Islet precursor cell (in vitro differentiated cells): ENCODE measurements around the gene JAZF1.
"Not testable (repeated sequence)": the region's sequence is repeated elsewhere in the genome, so short reads cannot be mapped to it uniquely, and the experiment has no call there.

Experiments used
- DNase-seq: peaks from one replicate; pipeline ENCODE4 v3.0.0-alpha.2; 2018

Gene JAZF1

DNA sequence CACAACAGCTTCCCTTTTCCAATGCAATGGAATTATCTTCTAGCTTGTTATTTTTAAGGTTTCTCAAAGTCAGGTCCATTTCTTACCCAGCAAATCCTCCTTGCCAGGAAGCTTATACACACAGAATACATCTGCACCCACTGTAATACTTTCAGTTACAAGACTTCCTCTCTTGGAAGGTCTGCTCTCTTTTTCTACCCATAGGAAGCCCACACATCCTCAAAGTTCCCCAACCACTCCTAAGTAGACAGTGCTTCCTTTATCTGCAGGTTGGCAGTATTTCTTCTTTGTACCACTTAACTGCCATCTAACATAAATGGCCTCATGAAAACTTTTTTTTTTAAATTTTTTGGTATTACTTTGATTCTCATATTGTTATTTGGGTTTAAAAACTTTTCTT is 285.0 kb downstream of the JAZF1 start:
- DNase-seq, result no peak

DNA sequence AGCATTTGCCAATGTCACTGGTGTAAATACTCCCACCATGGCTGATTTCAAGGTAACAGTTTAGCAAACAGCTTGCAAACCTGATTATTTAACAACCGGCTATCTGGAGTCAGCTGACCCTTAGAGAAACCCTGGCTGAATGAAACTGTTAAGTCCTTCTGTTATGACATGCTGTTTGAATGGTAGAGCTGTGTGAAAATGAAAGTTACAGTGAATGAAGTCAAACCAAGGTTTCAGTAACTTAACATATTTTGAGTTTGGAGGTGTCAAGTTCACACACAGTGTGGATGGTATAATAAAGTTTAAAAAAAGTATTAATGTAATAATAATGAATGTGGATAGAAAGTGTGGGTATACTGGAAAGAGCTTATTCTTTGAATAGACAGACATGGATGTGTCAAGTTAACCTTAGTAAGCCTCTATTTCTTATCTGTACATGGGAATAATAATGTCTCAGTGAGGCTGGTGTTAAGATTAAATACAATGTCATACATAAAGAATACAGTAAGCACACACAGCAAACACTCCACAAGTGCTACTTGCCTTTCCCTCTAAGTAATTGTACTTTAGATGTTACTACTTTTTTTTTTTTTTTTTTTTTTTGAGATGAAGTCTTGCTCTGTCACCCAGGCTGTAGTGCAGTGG is 290.3 kb downstream of the JAZF1 start:
- no peak for DNase-seq

DNA sequence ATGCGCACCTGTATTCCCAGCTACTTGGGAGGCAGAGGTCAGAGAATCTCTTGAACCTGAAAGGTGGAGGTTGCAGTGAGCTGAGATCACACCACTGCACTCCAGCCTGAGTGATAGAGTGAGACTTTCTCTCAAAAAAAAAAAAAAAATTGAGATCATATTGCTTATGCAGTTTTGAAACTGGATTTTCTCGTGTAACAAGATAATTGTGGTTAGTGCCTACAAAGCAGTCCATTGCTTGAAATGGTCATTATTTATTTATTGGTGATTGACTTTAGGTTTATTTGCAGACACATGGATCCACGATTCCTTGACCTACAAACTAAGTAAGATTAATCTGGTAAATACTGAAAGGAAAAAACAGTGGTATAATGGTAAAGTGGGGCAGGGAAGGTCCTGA is 290.8 kb downstream of the JAZF1 start:
- DNase-seq, result no peak

- no peak for DNase-seq
Observed at GRCh38 chr7:27888736-27889135, 291.9 kb downstream of the JAZF1 start.

DNA sequence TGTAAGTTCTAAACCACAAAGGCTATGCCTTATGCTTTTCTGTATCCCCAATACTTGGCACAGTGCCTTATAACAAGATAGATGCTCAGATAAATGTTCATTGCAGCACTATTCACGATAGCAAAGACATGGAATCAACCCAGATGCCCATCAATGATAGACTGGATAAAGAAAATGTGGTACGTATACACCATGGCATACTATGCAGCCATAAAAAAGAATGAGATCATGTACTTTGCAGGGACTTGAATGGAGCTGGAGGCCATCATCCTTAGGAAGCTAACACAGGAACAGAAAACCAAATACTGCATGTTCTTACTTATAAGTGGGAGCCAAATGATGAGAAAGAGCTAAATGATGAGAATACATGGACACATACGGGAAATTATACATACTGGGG is 293.9 kb downstream of the JAZF1 start:
- not testable (repeated sequence) for DNase-seq

GRCh38 chr7:27885652-27886051 is 294.9 kb downstream of the JAZF1 start:
- no peak for DNase-seq

- no peak for DNase-seq
Observed at GRCh38 chr7:27883696-27884095, 296.9 kb downstream of the JAZF1 start.

- no peak for DNase-seq
Observed at GRCh38 chr7:27876756-27877155, 303.8 kb downstream of the JAZF1 start.

GRCh38 chr7:27875832-27876231 is 304.8 kb downstream of the JAZF1 start:
- peak; percentile 67 for DNase-seq

GRCh38 chr7:27875061-27875460 is 305.5 kb downstream of the JAZF1 start:
- no peak for DNase-seq

DNA sequence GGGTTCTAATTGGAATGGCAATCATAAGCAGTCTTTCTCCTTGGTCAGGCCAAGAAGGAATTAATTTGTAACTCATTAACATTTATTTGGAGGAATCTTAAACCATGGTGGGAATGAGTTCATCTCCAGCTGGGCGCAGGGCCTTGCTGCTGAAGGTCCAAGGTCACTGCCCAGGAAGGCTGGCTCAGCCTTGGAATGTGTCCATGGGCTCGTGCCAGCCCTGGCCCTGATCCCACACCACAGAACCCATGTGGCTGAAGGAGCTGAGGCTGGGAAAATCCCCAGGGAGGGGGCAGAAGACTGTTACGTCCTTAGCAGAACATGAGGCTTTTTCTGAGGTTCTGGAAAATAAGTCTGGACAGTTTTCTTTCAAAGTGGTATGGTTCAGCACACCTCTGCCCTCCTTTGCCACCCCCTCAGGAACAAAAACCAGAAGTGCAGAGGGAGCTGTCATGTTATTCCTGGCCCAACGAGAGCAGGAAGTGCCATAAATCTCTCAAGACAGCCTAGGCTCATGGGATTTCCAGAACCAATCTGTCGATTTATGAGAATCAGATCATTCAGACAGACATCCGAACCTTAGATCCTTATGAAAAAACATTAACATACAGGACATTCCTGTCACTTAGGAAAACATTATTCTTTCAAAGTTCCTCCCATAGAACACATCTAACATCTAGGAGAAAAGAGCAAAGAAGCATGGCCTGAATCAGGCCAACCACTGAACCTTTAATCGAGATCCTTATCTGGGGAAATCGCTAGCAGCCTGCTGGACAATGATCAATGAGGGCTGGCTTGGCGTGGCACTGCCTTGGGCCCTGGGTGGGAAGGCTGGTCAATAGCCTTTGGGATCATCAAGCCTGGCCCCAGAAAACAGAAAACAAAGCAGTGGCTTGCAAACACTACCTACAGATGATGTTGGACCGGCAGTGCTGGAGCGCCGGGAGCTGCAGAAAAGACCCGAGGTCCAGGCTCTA is 306.3 kb downstream of the JAZF1 start:
- no peak for DNase-seq

DNA sequence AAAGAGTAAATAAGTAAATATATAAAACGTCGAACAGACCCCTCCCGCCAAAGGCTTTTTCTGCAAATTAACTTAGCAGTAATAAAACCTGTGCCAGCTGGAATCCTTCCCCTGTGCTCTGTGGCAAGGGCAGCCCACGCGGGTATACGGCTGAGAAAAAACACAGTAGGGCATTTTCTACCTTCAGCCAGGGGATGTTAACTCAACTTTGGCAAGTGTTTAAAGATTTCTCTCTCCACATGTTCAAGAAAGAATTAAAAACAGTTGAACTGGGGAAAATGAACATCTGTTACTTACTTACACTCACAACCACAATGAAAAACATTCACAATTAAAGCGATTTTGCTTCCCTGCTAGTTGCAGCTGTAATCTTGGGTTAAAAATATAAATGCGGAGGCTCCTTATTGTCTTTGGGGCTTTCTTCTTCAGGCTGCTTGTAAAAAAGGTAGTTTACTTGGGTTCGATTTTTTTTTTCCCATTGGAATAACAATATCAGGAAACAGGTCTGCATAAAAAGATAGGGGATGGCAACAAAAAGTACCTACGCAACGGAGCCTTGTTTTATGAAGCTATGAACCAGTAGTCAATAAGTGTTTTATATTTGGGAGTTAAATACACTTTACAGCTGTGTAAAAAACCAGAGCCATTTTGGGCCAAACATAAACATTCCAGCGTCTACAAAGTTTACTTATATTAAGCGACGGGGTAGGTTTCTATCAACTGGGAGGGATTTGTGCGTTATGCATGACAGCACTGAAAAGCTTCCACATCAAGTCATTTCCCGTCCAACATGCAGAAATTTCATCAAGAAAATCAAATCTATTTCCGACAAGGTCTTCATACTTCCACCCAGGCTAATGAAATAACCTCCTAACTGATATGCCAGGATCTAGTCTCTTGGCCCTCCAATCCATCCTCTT is 308.0 kb downstream of the JAZF1 start:
- no peak for DNase-seq

- DNase-seq, result no peak
Observed at GRCh38 chr7:27871866-27872265, 308.7 kb downstream of the JAZF1 start.

GRCh38 chr7:27871086-27871485 is 309.5 kb downstream of the JAZF1 start:
- DNase-seq, result no peak

DNA sequence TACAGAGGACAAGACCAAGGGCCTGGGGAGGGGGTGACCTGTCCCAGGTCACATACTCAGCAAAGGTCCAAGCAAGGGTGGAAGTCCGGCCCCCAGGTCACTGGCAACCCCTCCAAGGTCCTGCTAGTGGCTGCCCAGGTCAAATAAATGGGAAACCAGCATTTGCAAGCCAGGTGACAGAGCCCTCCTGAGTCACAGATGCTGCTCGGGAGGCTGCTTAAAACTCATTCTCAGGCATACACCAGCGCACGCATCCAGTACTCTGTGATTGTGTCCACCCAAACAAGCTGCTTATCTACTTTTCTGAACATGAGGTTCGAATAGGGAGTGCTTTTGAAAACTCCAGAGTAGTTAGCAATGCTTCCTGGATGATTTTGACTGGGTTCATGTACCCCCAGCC is 310.0 kb downstream of the JAZF1 start:
- no peak for DNase-seq

- DNase-seq, result no peak
Observed at GRCh38 chr7:27869056-27869455, 311.5 kb downstream of the JAZF1 start.

- DNase-seq, result no peak
Observed at GRCh38 chr7:27868131-27868550, 312.5 kb downstream of the JAZF1 start.

DNA sequence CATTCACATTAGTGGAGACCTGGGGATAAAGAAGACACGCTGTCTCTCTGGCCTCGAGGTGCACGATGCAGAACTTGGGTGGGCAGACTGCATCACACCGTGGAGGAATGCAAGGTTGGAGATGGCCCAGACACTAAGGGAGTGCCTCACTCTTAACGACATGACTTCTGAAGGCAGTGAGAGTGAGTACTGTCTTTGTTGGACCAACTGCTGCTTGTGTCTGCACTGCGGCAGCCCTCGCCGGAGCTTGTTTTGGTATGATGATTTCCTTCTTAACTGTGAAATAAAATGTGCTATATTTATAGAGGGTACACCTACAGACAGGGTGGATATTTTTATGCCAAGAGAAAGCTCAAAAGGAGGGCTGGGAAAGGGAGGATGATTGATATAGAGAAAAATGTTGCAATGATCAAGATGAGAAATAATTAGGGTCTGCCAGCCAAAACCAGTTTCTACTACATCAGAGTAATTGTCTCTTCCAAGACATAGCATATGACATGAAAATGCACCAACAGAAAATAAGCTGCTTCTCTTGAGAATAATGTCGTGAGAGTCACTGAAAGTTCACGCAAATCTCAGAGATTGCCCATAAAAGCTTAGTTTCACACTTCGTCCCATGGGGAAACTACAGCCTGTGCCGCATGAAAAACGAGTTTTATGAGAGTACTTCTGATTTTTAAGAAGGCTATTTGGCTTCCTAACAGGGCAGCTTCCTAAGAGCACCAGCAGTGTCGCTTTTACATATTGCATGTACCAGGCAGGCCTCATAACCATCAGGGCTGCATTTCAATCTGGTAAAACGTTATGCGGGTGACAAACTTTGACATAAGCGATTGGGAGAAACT is 313.5 kb downstream of the JAZF1 start:
- DNase-seq, result no peak

DNA sequence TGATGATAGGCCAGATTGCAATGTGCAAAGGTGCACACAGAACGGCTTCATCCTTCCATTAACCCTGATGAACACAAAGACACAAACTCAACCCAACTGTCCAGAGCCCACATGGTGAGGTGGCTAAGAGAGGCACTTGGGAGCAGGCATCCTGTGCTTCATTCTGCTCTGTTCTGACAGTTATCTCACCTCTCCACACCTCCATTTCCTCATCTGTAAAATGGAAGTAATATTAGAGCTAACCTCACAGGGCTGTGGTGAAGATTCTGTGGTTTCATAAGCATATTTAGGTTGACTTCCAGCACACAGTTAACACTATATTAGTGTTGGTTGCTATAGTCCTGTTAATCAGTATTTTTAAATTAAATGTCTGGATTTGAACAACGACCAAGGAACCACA is 314.3 kb downstream of the JAZF1 start:
- DNase-seq, result no peak

GRCh38 chr7:27863880-27864279 is 316.7 kb downstream of the JAZF1 start:
- DNase-seq, result peak; percentile 76

GRCh38 chr7:27861747-27862146 is 318.8 kb downstream of the JAZF1 start:
- no peak for DNase-seq

DNA sequence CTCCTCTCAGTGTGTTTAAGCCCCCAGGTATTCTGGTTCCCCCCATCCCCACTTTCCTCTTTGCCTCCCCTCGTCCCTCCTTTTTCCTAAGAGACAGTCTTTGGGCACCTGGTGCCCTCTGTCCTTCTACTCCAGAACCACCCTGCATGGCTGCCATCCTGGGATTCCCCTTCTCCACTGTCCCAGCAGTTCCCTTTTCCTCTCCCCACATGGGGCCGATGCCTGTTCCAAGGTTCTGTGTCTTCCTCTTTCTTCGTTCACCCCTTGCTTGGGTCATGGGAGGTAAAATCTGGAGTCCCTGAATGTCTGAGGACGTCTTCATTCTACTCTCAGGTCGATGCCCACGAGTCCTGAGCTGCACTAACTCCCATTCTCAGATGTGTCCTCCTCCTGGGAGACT is 319.8 kb downstream of the JAZF1 start:
- DNase-seq, result no peak
